Immature natural killer cell (primary cell): ENCODE data around the gene C20orf141. TPM values are rescaled to one million over a fixed set of nuclear protein-coding genes. Genes with fewer than 3 reads are reported as not detected.
"Not testable (repeated sequence)": the region's sequence is repeated elsewhere in the genome, so short reads cannot be mapped to it uniquely, and the experiment has no call there.

Experiments used
- DNase-seq, 3 donors: peaks; one replicate each; pipeline ENCODE4 v3.0.0; 2022; ENCODE audit warnings: mixed read lengths in 1 of 3
- H3K27ac Mint-ChIP-seq, 6 donors: one replicate each; pipeline ENCODE4 v1.8.0; 2020; ENCODE audit warnings: mixed read lengths in 6 of 6, mild to moderate bottlenecking in 5 of 6, inconsistent platforms in 4 of 6, moderate library complexity in 3 of 6
- H3K27me3 Mint-ChIP-seq, 3 donors: one replicate each; pipeline ENCODE4 v1.8.0; 2020 to 2021; ENCODE audit warnings: low read depth in 3 of 3, mild to moderate bottlenecking in 3 of 3, mixed read lengths in 3 of 3, moderate library complexity in 3 of 3, inconsistent platforms in 1 of 3
- H3K36me3 Mint-ChIP-seq, 3 donors: one replicate each; pipeline ENCODE4 v1.8.0; 2020; ENCODE audit warnings: mixed read lengths in 3 of 3, inconsistent platforms in 2 of 3, mild to moderate bottlenecking in 2 of 3
- H3K4me1 Mint-ChIP-seq, 2 donors: one replicate each; pipeline ENCODE4 v1.8.0; 2020; ENCODE audit warnings: inconsistent platforms in 2 of 2, mild to moderate bottlenecking in 2 of 2, mixed read lengths in 2 of 2, moderate library complexity in 1 of 2
- H3K4me3 Mint-ChIP-seq, 5 donors: one replicate each; pipeline ENCODE4 v1.8.0; 2020; ENCODE audit warnings: mild to moderate bottlenecking in 5 of 5, mixed read lengths in 5 of 5, inconsistent platforms in 3 of 5, moderate library complexity in 3 of 5
- H3K9me3 Mint-ChIP-seq, 6 donors: one replicate each; pipeline ENCODE4 v1.8.0; 2020; ENCODE audit warnings: mild to moderate bottlenecking in 6 of 6, mixed read lengths in 6 of 6, inconsistent platforms in 4 of 6, moderate library complexity in 3 of 6
- polyA plus RNA-seq, 3 donors: library from polyadenylated mRNA; unstranded; fragments of 300-500 nt; fragmentation: Illumina TruSeq; gene quantifications; one replicate each; pipeline ENCODE4 v1.2.3, GENCODE V29; 2021

C20orf141 gene
- polyA plus RNA-seq, result not detected

DNA sequence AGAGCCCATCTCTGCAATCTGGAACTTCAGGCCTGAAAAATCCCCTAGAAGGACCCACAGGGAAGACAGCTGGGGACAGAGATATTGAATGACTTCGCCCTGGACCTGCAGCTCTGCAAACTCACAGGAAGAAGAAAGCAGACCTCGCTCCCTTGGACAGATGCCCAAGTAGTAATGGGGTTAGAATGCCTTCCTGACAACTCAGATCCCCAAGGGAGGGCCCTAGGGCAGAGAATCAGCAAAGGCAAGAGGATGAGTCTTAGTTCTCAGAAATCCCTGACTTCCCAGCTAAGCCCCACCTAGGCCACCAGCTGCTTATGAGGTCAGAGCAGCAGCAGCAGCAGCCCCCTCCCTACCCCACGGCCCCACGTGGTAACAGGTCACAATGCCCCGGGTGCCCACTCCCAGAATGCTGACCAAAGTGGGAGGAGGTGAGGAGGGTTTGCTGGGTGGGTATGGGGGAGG is at the start of gene C20orf141:
C20orf141 (plus strand) TSS at position 401 of the 465 bp plus-strand sequence. CDS start 198 bp downstream, outside the sequence.
- Mint-ChIP-seq H3K27me3 (peaks cover 0 to 9% (median 9%) of the 10 kb centered on the region in 3 donors), H3K36me3 (peaks cover 0 to 11% (median 10%) of the 10 kb centered on the region in 3 donors), H3K4me3 (no peak within 1 kb of the TSS), H3K27ac (no peak within 1 kb of the TSS), H3K9me3 (peaks cover 0 to 9% (median 3%) of the 10 kb centered on the region in 6 donors), H3K4me1 (peaks cover 0 to 7% of the 10 kb centered on the region in 2 donors)
- no peak for DNase-seq

GRCh38 chr20:2767768-2768631 is 46.8 kb upstream of the C20orf141 start:
- no peak overlapping the region for H3K27ac Mint-ChIP-seq
- DNase-seq, result no peak
- no peaks in the 10 kb centered on the region for H3K9me3 Mint-ChIP-seq
- H3K4me3 Mint-ChIP-seq, result no peak overlapping the region
- peaks cover 2 to 8% (median 4%) of the 10 kb centered on the region in 3 donors for H3K27me3 Mint-ChIP-seq
- H3K36me3 Mint-ChIP-seq, result no peaks in the 10 kb centered on the region
- H3K4me1 Mint-ChIP-seq, result peaks cover 17 to 18% of the 10 kb centered on the region in 2 donors

GRCh38 chr20:2768632-2769015 is 46.2 kb upstream of the C20orf141 start:
- Mint-ChIP-seq H3K9me3 (no peaks in the 10 kb centered on the region), H3K4me1 (peaks cover 17 to 18% of the 10 kb centered on the region in 2 donors), H3K36me3 (no peaks in the 10 kb centered on the region), H3K27me3 (peaks cover 2 to 8% (median 4%) of the 10 kb centered on the region in 3 donors), H3K4me3 (no peak overlapping the region), H3K27ac (no peak overlapping the region)
- DNase-seq, result no peak

DNA sequence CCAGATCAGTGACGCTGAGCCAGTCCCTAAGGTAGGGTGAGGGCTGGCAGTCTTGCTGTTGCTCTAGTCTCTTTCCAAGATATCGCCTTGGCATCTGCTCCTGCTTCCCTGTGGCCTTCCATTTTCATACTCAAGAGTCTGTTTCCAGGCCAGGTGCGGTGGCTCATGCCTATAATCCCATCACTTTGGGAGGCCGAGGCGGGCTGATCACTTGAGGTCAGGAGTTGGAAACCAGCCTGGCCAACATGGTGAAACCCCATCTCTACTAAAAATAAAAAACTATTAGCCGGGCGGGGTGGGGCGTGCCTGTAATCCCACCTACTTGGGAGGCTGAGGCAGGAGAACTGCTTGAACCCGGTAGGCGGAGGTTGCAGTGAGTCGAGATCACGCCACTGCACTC is 44.7 kb upstream of the C20orf141 start:
- not testable (repeated sequence) for H3K36me3 Mint-ChIP-seq, H3K27me3 Mint-ChIP-seq, H3K4me3 Mint-ChIP-seq, DNase-seq, H3K27ac Mint-ChIP-seq, H3K9me3 Mint-ChIP-seq
- H3K4me1 Mint-ChIP-seq, result peaks cover 17 to 18% of the 10 kb centered on the region in 2 donors

DNA sequence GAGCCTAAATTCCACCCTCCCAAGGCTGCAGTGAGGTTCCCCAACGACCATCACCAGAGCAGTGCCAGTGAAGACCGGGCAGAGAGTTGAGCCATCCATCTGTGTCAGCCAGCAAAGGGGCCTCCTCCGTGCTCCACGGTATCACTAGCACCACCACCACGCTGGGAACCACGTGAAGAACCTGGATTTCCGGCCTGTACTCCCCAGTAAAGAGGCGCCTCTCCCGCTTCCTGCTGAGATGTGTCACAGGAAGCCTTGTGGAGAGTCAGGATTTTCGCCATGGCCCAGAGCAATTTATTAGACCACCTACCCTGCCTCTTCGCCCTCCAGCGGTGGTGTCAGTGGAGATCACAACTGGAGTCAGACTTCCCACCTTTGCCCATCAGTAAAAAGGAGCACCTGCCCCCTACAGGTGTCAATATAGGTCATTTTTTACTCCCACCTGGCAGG is 43.1 kb upstream of the C20orf141 start:
- Mint-ChIP-seq H3K4me1 (peaks cover 17 to 18% of the 10 kb centered on the region in 2 donors), H3K36me3 (no peaks in the 10 kb centered on the region), H3K4me3 (peak overlapping the region in 4 of 5 donors; percentile 33 to 70 (median 60)), H3K9me3 (no peaks in the 10 kb centered on the region), H3K27ac (peak overlapping the region in 3 of 6 donors; percentile 13 to 27 (median 18)), H3K27me3 (peaks cover 2 to 8% (median 4%) of the 10 kb centered on the region in 3 donors)
- peak in 2 of 3 donors; percentile 17 to 28 for DNase-seq

- H3K4me3 Mint-ChIP-seq, result no peak overlapping the region
- DNase-seq, result no peak
- peaks cover 16 to 18% of the 10 kb centered on the region in 2 donors for H3K4me1 Mint-ChIP-seq
- H3K36me3 Mint-ChIP-seq, result no peaks in the 10 kb centered on the region
- peaks cover 2 to 4% (median 2%) of the 10 kb centered on the region in 3 donors for H3K27me3 Mint-ChIP-seq
- no peaks in the 10 kb centered on the region for H3K9me3 Mint-ChIP-seq
- peak overlapping the region in 1 of 6 donors; percentile 35 for H3K27ac Mint-ChIP-seq
Measured at GRCh38 chr20:2773812-2774211, 41.0 kb upstream of the C20orf141 start.

- H3K27ac Mint-ChIP-seq, result no peak overlapping the region
- H3K4me1 Mint-ChIP-seq, result peaks cover 14 to 18% of the 10 kb centered on the region in 2 donors
Measured at GRCh38 chr20:2775139-2775538, 39.6 kb upstream of the C20orf141 start.

DNA sequence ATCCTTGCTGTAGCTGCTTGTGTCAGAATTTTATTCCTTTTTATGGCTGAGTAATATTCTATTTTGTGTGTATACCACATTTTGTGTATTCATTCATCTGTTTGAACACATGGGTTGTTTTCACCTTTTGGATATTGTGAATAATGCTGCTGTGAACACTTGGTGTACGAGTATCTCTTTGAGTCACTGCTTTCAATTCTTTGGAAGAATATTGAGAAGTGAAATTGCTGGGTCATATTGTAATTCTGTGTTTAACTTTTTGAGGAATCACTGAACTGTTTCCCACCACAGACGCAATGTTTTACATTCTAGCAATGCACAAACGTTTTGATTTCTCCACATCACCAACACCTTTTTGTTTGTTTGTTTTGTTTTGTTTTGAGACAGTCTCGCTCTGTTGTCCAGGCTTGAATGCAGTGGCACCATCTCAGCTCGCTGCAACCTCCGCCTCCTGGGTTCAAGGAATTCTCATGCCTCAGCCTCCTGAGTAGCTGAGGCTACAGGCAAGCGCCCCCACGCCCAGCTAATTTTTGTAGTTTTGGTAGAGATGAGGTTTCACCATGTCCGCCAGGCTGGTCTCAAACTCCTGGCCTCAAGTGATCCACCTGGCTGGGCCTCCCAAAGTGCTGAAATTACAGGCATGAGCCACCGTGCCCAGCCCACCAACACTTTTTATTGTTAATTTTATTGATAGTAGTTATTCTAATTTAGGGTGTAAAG is 36.0 kb upstream of the C20orf141 start:
- no peak overlapping the region for H3K27ac Mint-ChIP-seq
- no peaks in the 10 kb centered on the region for H3K36me3 Mint-ChIP-seq
- no peak for DNase-seq
- peaks cover 3 to 10% (median 5%) of the 10 kb centered on the region in 3 donors for H3K27me3 Mint-ChIP-seq
- H3K4me3 Mint-ChIP-seq, result no peak overlapping the region
- H3K9me3 Mint-ChIP-seq, result no peaks in the 10 kb centered on the region
- H3K4me1 Mint-ChIP-seq, result no peaks in the 10 kb centered on the region

More at GRCh38 chr20:2775139-2775538, 39.6 kb upstream of the C20orf141 start:
- DNase-seq, result no peak
- H3K27me3 Mint-ChIP-seq, result peaks cover 2 to 6% (median 5%) of the 10 kb centered on the region in 3 donors
- no peaks in the 10 kb centered on the region for H3K36me3 Mint-ChIP-seq
- H3K4me3 Mint-ChIP-seq, result no peak overlapping the region
- H3K9me3 Mint-ChIP-seq, result no peaks in the 10 kb centered on the region

- Mint-ChIP-seq H3K27me3 (peaks cover 3 to 14% (median 5%) of the 10 kb centered on the region in 3 donors), H3K4me1 (no peaks in the 10 kb centered on the region), H3K27ac (no peak overlapping the region), H3K4me3 (no peak overlapping the region), H3K36me3 (no peaks in the 10 kb centered on the region), H3K9me3 (no peaks in the 10 kb centered on the region)
- DNase-seq, result no peak
Measured at GRCh38 chr20:2780948-2781347, 33.8 kb upstream of the C20orf141 start.

DNA sequence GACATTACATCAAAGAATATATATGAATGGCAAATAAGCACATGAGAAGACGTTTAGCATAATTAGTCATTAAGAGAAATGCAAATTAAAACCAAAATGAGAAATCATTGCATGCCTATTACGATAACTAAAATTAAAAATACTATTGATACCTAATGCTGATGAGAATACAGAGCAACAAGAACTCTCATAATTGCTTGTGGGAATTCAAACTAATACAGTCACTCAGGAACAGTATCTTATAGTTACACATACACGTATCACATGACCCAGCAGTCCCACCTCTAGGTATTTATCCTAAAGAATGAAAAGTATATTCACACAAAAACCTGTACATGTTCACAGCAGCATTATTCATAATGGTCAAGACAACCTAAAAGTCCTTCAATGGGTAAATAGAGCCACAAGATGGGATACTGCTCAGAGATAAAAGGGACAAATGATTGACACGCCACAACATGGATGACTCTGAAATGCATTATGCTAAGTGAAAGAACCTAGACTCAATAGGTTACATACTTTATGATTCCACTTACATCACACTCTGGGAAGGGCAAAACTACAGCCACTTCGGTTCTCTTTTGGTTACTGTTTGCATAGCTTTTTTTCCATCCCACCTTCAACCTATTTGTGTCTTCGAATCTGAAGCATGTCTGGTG is 30.8 kb upstream of the C20orf141 start:
- Mint-ChIP-seq H3K4me1 (no peaks in the 10 kb centered on the region), H3K36me3 (no peaks in the 10 kb centered on the region)
- DNase-seq, result no peak

GRCh38 chr20:2793471-2793870 is 21.3 kb upstream of the C20orf141 start:
- Mint-ChIP-seq H3K9me3 (no peaks in the 10 kb centered on the region), H3K27me3 (peaks cover 5 to 7% (median 6%) of the 10 kb centered on the region in 3 donors), H3K36me3 (peaks cover 0 to 4% (median 0%) of the 10 kb centered on the region in 3 donors), H3K27ac (no peak overlapping the region), H3K4me1 (no peaks in the 10 kb centered on the region), H3K4me3 (no peak overlapping the region)
- DNase-seq, result no peak

More for the DNA sequence above, 30.8 kb upstream of the C20orf141 start:
- Mint-ChIP-seq H3K4me3 (no peak overlapping the region), H3K27me3 (peaks cover 3 to 17% (median 6%) of the 10 kb centered on the region in 3 donors), H3K9me3 (peaks cover 0 to 1% (median 0%) of the 10 kb centered on the region in 6 donors), H3K27ac (no peak overlapping the region)

DNA sequence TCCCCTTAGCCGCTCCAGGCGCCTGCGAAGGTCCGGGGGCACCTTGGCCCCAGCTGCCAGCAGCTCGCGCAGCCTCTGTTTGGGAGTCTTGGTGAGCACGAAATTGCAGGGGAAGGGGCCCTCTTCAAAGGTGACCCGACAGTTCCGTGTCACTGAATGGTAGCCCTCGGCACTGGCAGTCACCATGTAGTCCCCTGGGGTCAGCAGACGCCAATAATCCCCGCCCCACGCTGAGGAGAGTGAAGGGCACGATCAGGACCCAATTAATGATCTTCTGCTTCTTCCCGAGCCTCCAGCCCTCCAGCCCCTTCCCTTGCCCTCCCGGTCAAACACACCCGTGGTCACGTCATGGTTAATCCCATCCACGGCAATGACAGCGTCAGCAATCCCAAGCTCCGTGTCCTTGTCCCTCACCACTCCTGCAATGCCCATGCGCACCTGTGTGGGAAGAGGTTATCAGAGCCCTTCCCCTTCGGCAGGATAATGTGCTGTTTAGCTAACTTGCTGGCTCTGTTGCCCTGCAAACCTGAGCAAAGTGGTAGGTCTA is 20.5 kb upstream of the C20orf141 start:
- H3K4me1 Mint-ChIP-seq, result peaks cover 0 to under 1% of the 10 kb centered on the region in 2 donors
- H3K27me3 Mint-ChIP-seq, result peaks cover 7 to 10% (median 10%) of the 10 kb centered on the region in 3 donors
- no peak overlapping the region for H3K27ac Mint-ChIP-seq
- no peak for DNase-seq
- H3K36me3 Mint-ChIP-seq, result peaks cover 0 to 4% (median 0%) of the 10 kb centered on the region in 3 donors
- H3K4me3 Mint-ChIP-seq, result no peak overlapping the region
- H3K9me3 Mint-ChIP-seq, result no peaks in the 10 kb centered on the region

DNA sequence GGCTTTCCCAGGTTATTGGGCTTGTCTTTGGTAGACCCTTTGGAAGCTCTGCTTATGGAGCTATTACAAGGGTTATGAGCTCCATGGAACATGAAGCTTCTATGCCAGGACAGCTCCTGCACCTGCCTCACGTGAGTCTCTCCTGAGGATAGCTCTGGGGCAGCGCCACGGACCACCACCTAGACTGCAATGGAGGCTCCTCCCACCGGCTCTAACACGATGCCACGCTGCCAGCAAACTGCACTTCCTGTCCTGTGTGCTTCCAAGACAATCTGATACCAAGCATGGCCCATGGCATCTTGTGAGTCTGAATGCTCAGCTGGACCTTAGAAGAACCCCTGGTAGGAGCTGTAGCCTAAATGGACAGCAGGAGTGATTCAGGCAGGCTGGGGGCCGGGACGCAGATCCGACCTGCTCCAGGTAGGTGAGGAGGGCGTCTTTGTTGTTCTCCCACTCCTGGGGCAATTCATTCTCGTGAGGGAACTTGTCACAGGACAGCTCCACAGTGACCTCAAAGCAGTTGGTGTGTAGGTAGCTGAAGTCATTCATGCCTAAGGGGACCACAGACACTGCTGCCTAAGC is 19.8 kb upstream of the C20orf141 start:
- Mint-ChIP-seq H3K27ac (no peak overlapping the region), H3K4me1 (peaks cover 6 to 8% of the 10 kb centered on the region in 2 donors), H3K4me3 (no peak overlapping the region), H3K36me3 (peaks cover 0 to 4% (median 0%) of the 10 kb centered on the region in 3 donors), H3K27me3 (peaks cover 7 to 16% (median 12%) of the 10 kb centered on the region in 3 donors), H3K9me3 (peaks cover 0 to under 1% (median 0%) of the 10 kb centered on the region in 6 donors)
- no peak for DNase-seq
